ENCODE measurements around the gene SLX4. TPM values are rescaled to one million over a fixed set of nuclear protein-coding genes. Genes with fewer than 3 reads are reported as not detected.
A peak's percentile ranks its signal among the peaks of the same experiment; 100 is the strongest.
"Not testable (repeated sequence)": the region's sequence is repeated elsewhere in the genome, so short reads cannot be mapped to it uniquely, and the experiment has no call there.

The SLX4 gene
- total RNA-seq, 1 donor from 2014 or later: 9.3 TPM

DNA sequence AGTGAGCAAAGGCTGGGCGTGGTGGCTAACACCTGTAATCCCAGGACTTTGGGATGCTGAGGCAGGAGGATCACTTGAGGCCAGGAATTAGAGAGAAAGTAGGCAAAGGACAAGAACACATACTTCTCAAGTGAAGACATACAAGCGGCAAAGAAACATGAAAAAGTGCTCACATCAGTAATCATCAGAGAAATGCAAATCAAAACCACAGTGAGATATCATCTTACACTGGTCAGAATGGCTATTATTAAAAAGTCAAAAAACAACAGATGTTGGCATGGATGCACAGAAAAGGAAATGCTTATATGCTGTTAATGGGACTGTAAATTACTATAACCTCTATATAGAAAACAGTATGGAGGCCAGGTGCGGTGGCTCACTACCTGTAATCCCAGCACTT lies 12.2 kb upstream of the SLX4 start:
- H3K9me3 Mint-ChIP-seq (ENCODE audit: low read depth): no peaks in the 10 kb centered on the region
- no peak overlapping the region for H3K27ac Mint-ChIP-seq (ENCODE audit: unreplicated experiment)
- no peaks in the 10 kb centered on the region for H3K36me3 Mint-ChIP-seq (ENCODE audit: low read depth)
- TF ChIP-seq, protein P1, sequence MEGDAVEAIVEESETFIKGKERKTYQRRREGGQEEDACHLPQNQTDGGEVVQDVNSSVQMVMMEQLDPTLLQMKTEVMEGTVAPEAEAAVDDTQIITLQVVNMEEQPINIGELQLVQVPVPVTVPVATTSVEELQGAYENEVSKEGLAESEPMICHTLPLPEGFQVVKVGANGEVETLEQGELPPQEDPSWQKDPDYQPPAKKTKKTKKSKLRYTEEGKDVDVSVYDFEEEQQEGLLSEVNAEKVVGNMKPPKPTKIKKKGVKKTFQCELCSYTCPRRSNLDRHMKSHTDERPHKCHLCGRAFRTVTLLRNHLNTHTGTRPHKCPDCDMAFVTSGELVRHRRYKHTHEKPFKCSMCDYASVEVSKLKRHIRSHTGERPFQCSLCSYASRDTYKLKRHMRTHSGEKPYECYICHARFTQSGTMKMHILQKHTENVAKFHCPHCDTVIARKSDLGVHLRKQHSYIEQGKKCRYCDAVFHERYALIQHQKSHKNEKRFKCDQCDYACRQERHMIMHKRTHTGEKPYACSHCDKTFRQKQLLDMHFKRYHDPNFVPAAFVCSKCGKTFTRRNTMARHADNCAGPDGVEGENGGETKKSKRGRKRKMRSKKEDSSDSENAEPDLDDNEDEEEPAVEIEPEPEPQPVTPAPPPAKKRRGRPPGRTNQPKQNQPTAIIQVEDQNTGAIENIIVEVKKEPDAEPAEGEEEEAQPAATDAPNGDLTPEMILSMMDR (IDR thresholded peaks at IDR 0.05): no peak
- no peaks in the 10 kb centered on the region for H3K27me3 Mint-ChIP-seq (ENCODE audit: low read depth)
- no peak overlapping the region for H3K4me3 Mint-ChIP-seq (ENCODE audit: unreplicated experiment)
- no peaks in the 10 kb centered on the region for H3K4me1 Mint-ChIP-seq (ENCODE audit: low read depth)
- no peak for DNase-seq (ENCODE audit: low spot score)

DNA sequence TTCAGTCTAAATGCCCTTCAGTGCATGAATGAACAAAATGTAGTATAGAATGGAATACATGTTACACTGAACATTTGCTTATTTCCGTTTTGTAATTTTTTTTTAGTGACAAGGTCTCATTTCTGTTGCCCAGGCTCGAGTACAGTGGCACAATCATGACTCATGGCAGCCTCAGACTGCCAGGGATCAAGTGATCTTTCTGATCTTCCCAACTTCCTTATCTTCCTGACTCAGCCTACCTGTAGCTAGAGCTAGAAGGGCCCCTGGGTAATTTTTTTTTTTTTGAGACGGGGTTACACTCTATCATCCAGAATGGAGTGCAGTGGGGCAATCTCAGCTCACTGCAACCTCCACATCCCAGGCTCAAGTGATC lies 7.3 kb upstream of the SLX4 start:
- Mint-ChIP-seq H3K27me3 (ENCODE audit: low read depth) (no peaks in the 10 kb centered on the region), H3K4me1 (ENCODE audit: low read depth) (no peaks in the 10 kb centered on the region), H3K27ac (ENCODE audit: unreplicated experiment) (peak overlapping the region; percentile 45), H3K9me3 (ENCODE audit: low read depth) (no peaks in the 10 kb centered on the region), H3K36me3 (ENCODE audit: low read depth) (no peaks in the 10 kb centered on the region), H3K4me3 (ENCODE audit: unreplicated experiment) (no peak overlapping the region)
- TF ChIP-seq, protein P1 (IDR thresholded peaks at IDR 0.05): no peak
- DNase-seq (ENCODE audit: low spot score): no peak

DNA sequence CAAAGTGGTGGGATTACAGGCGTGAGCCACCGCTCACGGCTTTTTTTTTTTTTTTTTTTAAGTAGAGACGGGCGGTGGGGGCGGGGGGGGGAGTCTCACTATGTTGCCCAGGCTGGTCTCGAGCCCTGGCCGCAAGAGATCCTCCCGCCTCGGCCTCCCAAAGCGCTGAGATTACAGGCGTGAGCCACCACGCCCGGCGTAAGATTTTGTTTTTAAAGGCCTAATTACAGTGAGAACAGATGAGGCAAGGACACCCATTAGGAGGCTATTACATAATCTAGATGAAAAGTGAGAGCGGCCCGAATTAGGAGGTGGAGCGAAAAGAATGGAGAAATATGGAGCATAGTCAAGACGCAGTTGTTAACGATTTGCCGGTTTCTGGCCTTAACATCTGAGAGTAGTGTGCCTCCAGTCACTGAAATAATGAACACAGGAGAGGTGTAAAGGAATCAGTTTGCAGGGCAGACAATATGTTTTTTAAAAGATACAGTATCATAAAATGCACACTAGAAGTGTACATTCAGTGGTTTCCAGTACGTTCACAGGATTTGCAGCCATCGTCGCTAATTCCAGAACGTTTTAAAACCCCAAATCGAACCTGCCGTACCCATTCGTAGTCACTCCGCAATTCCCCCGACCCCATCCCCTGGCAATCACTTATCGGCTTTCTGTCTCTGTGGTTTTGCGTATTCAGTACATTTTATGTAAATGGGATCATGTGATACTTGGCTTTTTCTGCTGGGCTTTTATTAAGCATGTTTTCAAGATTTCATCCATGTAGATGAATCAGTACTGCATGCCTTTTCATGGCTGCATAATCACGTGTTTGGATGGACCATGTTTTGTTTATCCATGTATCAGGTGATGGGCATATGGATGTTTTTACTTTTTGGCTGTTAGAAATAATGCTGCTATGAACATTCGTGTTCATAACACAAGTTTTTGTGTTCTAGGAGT lies 1.4 kb upstream of the SLX4 start:
- Mint-ChIP-seq H3K4me3 (ENCODE audit: unreplicated experiment) (peak overlapping the region; percentile 97), H3K27ac (ENCODE audit: unreplicated experiment) (no peak overlapping the region), H3K27me3 (ENCODE audit: low read depth) (no peaks in the 10 kb centered on the region), H3K9me3 (ENCODE audit: low read depth) (no peaks in the 10 kb centered on the region), H3K4me1 (ENCODE audit: low read depth) (peaks cover 30% of the 10 kb centered on the region), H3K36me3 (ENCODE audit: low read depth) (no peaks in the 10 kb centered on the region)
- TF ChIP-seq, protein P1 (IDR thresholded peaks at IDR 0.05): no peak
- no peak for DNase-seq (ENCODE audit: low spot score)

DNA sequence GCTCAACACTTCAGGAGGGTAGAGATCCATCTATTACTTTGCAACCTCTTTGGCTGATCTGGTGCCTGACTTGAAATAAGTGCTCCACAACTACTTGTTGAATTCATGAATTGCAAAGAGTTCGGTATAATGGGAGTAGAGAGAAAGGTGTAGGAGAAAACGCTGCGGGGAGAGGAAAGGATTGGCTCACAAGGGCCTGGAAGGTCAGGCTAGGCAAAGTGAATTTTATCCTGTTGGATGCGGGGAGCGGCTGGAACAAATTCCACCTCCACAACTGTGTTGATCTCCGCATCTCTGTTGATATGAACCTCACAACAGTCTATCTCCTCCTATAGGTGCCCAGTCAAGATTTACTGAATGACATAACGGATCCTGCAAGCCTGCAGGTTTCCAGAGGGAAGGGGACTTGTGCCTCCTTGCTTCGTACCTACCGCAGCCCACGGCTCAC lies 684 bp downstream of the SLX4 start:
- Mint-ChIP-seq H3K36me3 (ENCODE audit: low read depth) (peaks cover 7% of the 10 kb centered on the region), H3K27me3 (ENCODE audit: low read depth) (no peaks in the 10 kb centered on the region), H3K4me1 (ENCODE audit: low read depth) (peaks cover 30% of the 10 kb centered on the region), H3K9me3 (ENCODE audit: low read depth) (no peaks in the 10 kb centered on the region), H3K27ac (ENCODE audit: unreplicated experiment) (peak overlapping the region; percentile 77), H3K4me3 (ENCODE audit: unreplicated experiment) (peak overlapping the region; percentile 97)
- DNase-seq (ENCODE audit: low spot score): no peak
- TF ChIP-seq, protein P1 (IDR thresholded peaks at IDR 0.05): no peak

DNA sequence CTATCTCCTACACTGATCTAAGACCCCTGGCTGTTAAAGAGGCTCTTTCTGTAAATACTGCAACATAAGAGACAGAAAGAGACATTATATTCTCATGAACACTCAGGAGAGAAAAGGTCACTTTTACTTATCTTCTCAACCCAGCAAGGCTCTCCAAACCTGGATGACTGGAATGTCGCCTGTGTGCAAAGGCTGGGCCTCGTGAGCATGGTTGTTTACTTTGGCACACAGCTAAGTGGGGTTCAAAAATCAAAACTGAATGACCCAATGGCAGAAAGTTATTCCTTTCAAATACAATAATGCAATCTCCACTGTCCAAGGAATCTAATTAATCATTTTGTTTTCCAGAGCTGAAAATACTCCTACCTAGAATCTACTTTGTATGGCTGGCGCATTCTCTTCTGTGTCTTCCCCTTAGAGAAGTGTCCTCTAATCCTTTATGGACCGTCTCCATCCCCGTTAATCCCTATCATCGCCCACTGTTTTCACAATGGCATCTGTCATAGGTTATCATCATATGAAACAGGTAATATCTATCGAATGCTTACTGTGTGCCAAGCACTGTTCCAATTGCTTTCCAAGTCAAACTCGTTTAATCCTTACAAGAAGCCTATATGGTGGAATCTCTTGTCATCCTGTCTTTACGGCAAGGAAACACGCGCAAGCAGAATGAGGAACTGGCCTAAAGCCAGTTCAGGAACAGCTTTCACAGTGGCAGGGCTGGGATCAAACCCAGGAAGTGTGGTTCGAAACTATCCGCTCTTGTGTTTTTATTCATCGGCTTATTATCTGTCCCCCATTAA lies 1.3 kb downstream of the SLX4 start:
- peak overlapping the region; percentile 77 for H3K27ac Mint-ChIP-seq (ENCODE audit: unreplicated experiment)
- TF ChIP-seq, protein P1 (IDR thresholded peaks at IDR 0.05): no peak
- peaks cover 7% of the 10 kb centered on the region for H3K36me3 Mint-ChIP-seq (ENCODE audit: low read depth)

DNA sequence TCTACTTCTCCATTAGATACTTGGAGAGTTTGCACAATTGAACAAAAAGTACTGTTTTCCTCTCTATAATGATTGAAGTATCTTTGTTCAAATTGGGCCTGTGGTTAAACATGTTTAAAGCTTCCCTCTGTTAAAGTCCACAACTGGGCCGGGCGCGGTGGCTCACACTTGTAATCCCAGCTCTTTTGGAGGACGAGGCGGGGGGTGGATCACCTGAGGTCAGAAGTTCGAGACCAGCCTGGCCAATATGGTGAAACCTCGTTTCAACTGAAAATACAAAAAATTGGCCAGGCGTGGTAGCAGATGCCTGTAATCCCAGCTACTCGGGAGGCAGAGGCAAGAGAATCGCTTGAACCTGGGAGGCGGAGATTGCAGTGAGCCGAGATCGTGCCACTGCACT lies 2.4 kb downstream of the SLX4 start:
- not testable (repeated sequence) for DNase-seq (ENCODE audit: low spot score); H3K36me3 Mint-ChIP-seq (ENCODE audit: low read depth); H3K4me3 Mint-ChIP-seq (ENCODE audit: unreplicated experiment); H3K27ac Mint-ChIP-seq (ENCODE audit: unreplicated experiment); H3K9me3 Mint-ChIP-seq (ENCODE audit: low read depth); H3K27me3 Mint-ChIP-seq (ENCODE audit: low read depth)
- H3K4me1 Mint-ChIP-seq (ENCODE audit: low read depth): peaks cover 30% of the 10 kb centered on the region

More for the DNA sequence above, 1.3 kb downstream of the SLX4 start:
- DNase-seq (ENCODE audit: low spot score): no peak
- Mint-ChIP-seq H3K9me3 (ENCODE audit: low read depth) (no peaks in the 10 kb centered on the region), H3K4me3 (ENCODE audit: unreplicated experiment) (peak overlapping the region; percentile 97), H3K4me1 (ENCODE audit: low read depth) (peaks cover 30% of the 10 kb centered on the region), H3K27me3 (ENCODE audit: low read depth) (no peaks in the 10 kb centered on the region)
